HL-60 (cell line): ENCODE results near the gene MARCHF3.

ENCODE experiments used
- DNase-seq, 2 experiments: peaks; one replicate each; pipeline ENCODE4 v3.0.0-alpha.2; 2010 to 2020; ENCODE audit warnings: low read depth in 1 of 2, low spot score in 1 of 2
- H3K27ac ChIP-seq: fragments of 250-450 bp; sonication (Bioruptor Pico); replicated peaks from 2 replicates; pipeline ENCODE4 v1.5.1; 2020; ENCODE audit warnings: mild to moderate bottlenecking, moderate library complexity
- H3K27me3 ChIP-seq: fragments of 250-450 bp; sonication (Bioruptor Pico); 2 replicates; pipeline ENCODE4 v1.5.1; 2021; ENCODE audit warnings: mild to moderate bottlenecking, moderate library complexity; ENCODE audit not compliant: insufficient read depth, poor library complexity, severe bottlenecking
- H3K4me3 ChIP-seq: replicated peaks from 2 replicates; pipeline ENCODE4 v1.5.1; 2011; ENCODE audit warnings: mild to moderate bottlenecking, control low read depth, low read length; ENCODE audit not compliant: insufficient read depth
- CTCF ChIP-seq: IDR thresholded peaks from one replicate; pipeline ENCODE4 v1.5.1; 2011; ENCODE audit warnings: low read length, control low read depth, inconsistent platforms; ENCODE audit not compliant: insufficient read depth
- GABPA ChIP-seq: IDR thresholded peaks from 2 replicates; pipeline ENCODE4 v1.6.1; 2012; ENCODE audit warnings: low read depth
- POLR2AphosphoS5 ChIP-seq: IDR thresholded peaks from 2 replicates; pipeline ENCODE4 v1.6.1; 2012; ENCODE audit warnings: low read depth
- REST ChIP-seq: IDR thresholded peaks from 2 replicates; pipeline ENCODE4 v1.6.1; 2012; ENCODE audit warnings: low read depth; ENCODE audit not compliant: insufficient replicate concordance
- SPI1 ChIP-seq: IDR thresholded peaks from 2 replicates; pipeline ENCODE4 v1.6.1; 2012; ENCODE audit warnings: low read depth, mild to moderate bottlenecking, borderline replicate concordance

MARCHF3 gene

GRCh38 chr5:126981222-126981621 is 49.1 kb downstream of the MARCHF3 start:
- DNase-seq, result no peak

GRCh38 chr5:126978258-126978657 is 52.1 kb downstream of the MARCHF3 start:
- H3K4me3 ChIP-seq, result no peak overlapping the region
- DNase-seq, result no peak
- no peaks in the 10 kb centered on the region for H3K27me3 ChIP-seq
- no peak for TF ChIP-seq POLR2AphosphoS5
- TF ChIP-seq REST, result no peak
- TF ChIP-seq SPI1, result no peak
- H3K27ac ChIP-seq, result no peak overlapping the region

More at GRCh38 chr5:126981222-126981621, 49.1 kb downstream of the MARCHF3 start:
- no peak overlapping the region for H3K27ac ChIP-seq
- no peak overlapping the region for H3K4me3 ChIP-seq
- TF ChIP-seq REST, result no peak
- TF ChIP-seq POLR2AphosphoS5, result no peak
- no peak for TF ChIP-seq SPI1
- TF ChIP-seq GABPA, result no peak
- no peak for TF ChIP-seq CTCF
- no peaks in the 10 kb centered on the region for H3K27me3 ChIP-seq

- no peak overlapping the region for H3K27ac ChIP-seq
- DNase-seq, result no peak
- no peaks in the 10 kb centered on the region for H3K27me3 ChIP-seq
- no peak overlapping the region for H3K4me3 ChIP-seq
- no peak for TF ChIP-seq REST
- no peak for TF ChIP-seq CTCF
- TF ChIP-seq POLR2AphosphoS5, result no peak
- TF ChIP-seq GABPA, result no peak
- TF ChIP-seq SPI1, result no peak
Measured at GRCh38 chr5:126976520-126977172, 53.7 kb downstream of the MARCHF3 start.

GRCh38 chr5:126975796-126976195 is 54.6 kb downstream of the MARCHF3 start:
- TF ChIP-seq POLR2AphosphoS5 (no peak), REST (no peak), GABPA (no peak), SPI1 (no peak), CTCF (no peak)
- DNase-seq, result no peak
- H3K27me3 ChIP-seq, result no peaks in the 10 kb centered on the region
- H3K4me3 ChIP-seq, result no peak overlapping the region
- no peak overlapping the region for H3K27ac ChIP-seq
